Measurements from ENCODE around the gene PGBD1. TPM values are rescaled to one million over a fixed set of nuclear protein-coding genes. Genes with fewer than 3 reads are reported as not detected.

The PGBD1 gene
- total and polyA plus RNA-seq, 2 of the 13 experiments (the other 11 are each of a cell fraction or from before 2014, with no cell fraction given) = 3.6 to 6.9 TPM

DNA sequence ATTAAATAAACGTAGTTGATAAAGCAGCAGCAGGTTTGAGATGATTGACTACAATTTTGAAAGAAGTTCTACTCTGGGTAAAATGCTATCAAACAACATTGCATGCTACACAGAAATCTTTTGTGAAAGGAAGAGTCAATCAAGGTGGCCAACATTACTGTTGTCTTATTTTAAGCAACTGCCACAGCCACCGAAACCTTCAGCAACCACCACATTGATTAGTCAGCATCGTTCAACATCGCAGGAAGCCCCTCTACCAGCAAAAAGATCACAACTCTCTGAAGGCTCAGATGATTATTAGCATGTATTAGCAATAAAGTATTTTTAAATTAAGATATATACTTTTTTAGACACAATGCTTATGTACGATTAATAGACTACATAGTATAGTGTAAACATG, 14.0 kb downstream of the PGBD1 start:
- H3K36me3 ChIP-seq (replicated peaks in 1 of 2; ENCODE audit: control insufficient read depth in 1 of 2, insufficient read depth in 2 of 2, low read length in 2 of 2) = 0 out of 5 replicates have a peak, but pooled peaks cover 0 to 5% of the 10 kb centered on the region in 2 experiments
- TF ChIP-seq, protein P1, sequence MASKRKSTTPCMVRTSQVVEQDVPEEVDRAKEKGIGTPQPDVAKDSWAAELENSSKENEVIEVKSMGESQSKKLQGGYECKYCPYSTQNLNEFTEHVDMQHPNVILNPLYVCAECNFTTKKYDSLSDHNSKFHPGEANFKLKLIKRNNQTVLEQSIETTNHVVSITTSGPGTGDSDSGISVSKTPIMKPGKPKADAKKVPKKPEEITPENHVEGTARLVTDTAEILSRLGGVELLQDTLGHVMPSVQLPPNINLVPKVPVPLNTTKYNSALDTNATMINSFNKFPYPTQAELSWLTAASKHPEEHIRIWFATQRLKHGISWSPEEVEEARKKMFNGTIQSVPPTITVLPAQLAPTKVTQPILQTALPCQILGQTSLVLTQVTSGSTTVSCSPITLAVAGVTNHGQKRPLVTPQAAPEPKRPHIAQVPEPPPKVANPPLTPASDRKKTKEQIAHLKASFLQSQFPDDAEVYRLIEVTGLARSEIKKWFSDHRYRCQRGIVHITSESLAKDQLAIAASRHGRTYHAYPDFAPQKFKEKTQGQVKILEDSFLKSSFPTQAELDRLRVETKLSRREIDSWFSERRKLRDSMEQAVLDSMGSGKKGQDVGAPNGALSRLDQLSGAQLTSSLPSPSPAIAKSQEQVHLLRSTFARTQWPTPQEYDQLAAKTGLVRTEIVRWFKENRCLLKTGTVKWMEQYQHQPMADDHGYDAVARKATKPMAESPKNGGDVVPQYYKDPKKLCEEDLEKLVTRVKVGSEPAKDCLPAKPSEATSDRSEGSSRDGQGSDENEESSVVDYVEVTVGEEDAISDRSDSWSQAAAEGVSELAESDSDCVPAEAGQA (IDR thresholded peaks at IDR 0.05; ENCODE audit: low read depth) = no peak
- TF ChIP-seq, protein P1 (CRISPR knock-in tag; IDR thresholded peaks at IDR 0.05; ENCODE audit: borderline replicate concordance) = no peak
- TF ChIP-seq HNF4G (IDR thresholded peaks at IDR 0.05; ENCODE audit: borderline replicate concordance, low read depth, low read length) (no peak), HNF4G (CRISPR knock-in tag; IDR thresholded peaks at IDR 0.05; ENCODE audit: borderline replicate concordance, low read depth) (no peak), NCOA1 (CRISPR knock-in tag; IDR thresholded peaks at IDR 0.05) (no peak), CREM (IDR thresholded peaks at IDR 0.05) (no peak), CREM (CRISPR knock-in tag; IDR thresholded peaks at IDR 0.05) (no peak), ZNF30 (CRISPR knock-in tag; IDR thresholded peaks at IDR 0.05) (no peak), ATF7 (IDR thresholded peaks at IDR 0.05) (no peak), ATF7 (CRISPR knock-in tag; IDR thresholded peaks at IDR 0.05) (no peak), CREB1 (IDR thresholded peaks at IDR 0.05) (no peak), CREB1 (CRISPR knock-in tag; IDR thresholded peaks at IDR 0.05) (no peak), NR2F2 (IDR thresholded peaks at IDR 0.05; ENCODE audit: borderline replicate concordance, low read depth) (no peak), DNMT1 (CRISPR knock-in tag; IDR thresholded peaks at IDR 0.05) (no peak), TOPORS (CRISPR knock-in tag; IDR thresholded peaks at IDR 0.05) (no peak), ZNF451 (CRISPR knock-in tag; IDR thresholded peaks at IDR 0.05) (no peak), SOX5 (CRISPR knock-in tag; IDR thresholded peaks at IDR 0.05; ENCODE audit: borderline replicate concordance) (no peak), ZFP62 (CRISPR knock-in tag; IDR thresholded peaks at IDR 0.05) (no peak), SCMH1 (CRISPR knock-in tag; IDR thresholded peaks at IDR 0.05; ENCODE audit: borderline replicate concordance) (no peak), ZNF530 (CRISPR knock-in tag; IDR thresholded peaks at IDR 0.05; ENCODE audit: low read depth) (no peak)
- TF ChIP-seq, protein P2, sequence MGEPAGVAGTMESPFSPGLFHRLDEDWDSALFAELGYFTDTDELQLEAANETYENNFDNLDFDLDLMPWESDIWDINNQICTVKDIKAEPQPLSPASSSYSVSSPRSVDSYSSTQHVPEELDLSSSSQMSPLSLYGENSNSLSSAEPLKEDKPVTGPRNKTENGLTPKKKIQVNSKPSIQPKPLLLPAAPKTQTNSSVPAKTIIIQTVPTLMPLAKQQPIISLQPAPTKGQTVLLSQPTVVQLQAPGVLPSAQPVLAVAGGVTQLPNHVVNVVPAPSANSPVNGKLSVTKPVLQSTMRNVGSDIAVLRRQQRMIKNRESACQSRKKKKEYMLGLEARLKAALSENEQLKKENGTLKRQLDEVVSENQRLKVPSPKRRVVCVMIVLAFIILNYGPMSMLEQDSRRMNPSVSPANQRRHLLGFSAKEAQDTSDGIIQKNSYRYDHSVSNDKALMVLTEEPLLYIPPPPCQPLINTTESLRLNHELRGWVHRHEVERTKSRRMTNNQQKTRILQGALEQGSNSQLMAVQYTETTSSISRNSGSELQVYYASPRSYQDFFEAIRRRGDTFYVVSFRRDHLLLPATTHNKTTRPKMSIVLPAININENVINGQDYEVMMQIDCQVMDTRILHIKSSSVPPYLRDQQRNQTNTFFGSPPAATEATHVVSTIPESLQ (CRISPR knock-in tag; conservative IDR thresholded peaks at IDR 0.05) = no peak
- H3K4me1 ChIP-seq (ENCODE audit: insufficient read depth, low read length) = no peaks in the 10 kb centered on the region
- no peak for FAIRE-seq
- intact Hi-C loops (cut with micrococcal nuclease; ENCODE audit: unreplicated experiment) (no loop called here), in situ Hi-C loops (cut with HindIII; ENCODE audit: extremely low pct_ligation_motif_present, low pct_unique_long_range_greater_than_20kb) (no loop called here)
- H3K79me2 ChIP-seq (ENCODE audit: insufficient read depth, low read length) = no peaks in the 10 kb centered on the region
- BruUV-seq (replicated peaks) = no TSS peak
- 97% methylated on average over 5 of the region's 5 CpGs for WGBS (ENCODE audit: low lambda C conversion rate)
- H2AFZ ChIP-seq (ENCODE audit: low read length) = no peak overlapping the region
- H3K27ac ChIP-seq (ENCODE audit: extremely low read length, insufficient read depth, low read length) = no peak overlapping the region
- no peak overlapping the region for H3K4me2 ChIP-seq (ENCODE audit: low read depth, low read length)
- no peak for ATAC-seq
- no peaks in the 10 kb centered on the region for H3K9me3 ChIP-seq (ENCODE audit: low read length)
- no peak overlapping the region for H3K9ac ChIP-seq (ENCODE audit: insufficient read depth, low read depth, low read length)
- no peaks in the 10 kb centered on the region for H3K27me3 ChIP-seq (ENCODE audit: control insufficient read depth in 1 of 2, insufficient read depth in 2 of 2, low read length in 2 of 2)
- ChIA-PET CTCF (ENCODE audit: low intra/inter-chr PET ratio, low total read pairs) (no interaction called here), POLR2A (no interaction called here)
- H3K4me3 ChIP-seq (replicated peaks in 1 of 3; ENCODE audit: insufficient read depth in 1 of 3, low read depth in 2 of 3, low read length in 3 of 3) = no peak overlapping the region
- no peak for DNase-seq (ENCODE audit: low spot score)
- no peaks in the 10 kb centered on the region for H4K20me1 ChIP-seq (ENCODE audit: insufficient read depth, low read length)

Measured in HepG2 (cell line).